HTR-8/SVneo (cell line): Measurements from ENCODE around the gene CDK11A.
"Not testable (repeated sequence)": the region's sequence is repeated elsewhere in the genome, so short reads cannot be mapped to it uniquely, and the experiment has no call there.

Experiments
- DNase-seq: peaks from one replicate; pipeline ENCODE4 v3.0.0; 2011; ENCODE audit warnings: low spot score, mixed read lengths; ENCODE audit not compliant: insufficient read length
- FAIRE-seq: peaks from 2 replicates; lab custom pipeline; 2011; peaks lifted over from hg19 to GRCh38; lab: Jason Lieb, UNC

CDK11A gene

GRCh38 chr1:1692324-1692713 is 31.8 kb downstream of the CDK11A start:
- not testable (repeated sequence) for FAIRE-seq, DNase-seq

GRCh38 chr1:1691443-1691842 is 32.7 kb downstream of the CDK11A start:
- FAIRE-seq, DNase-seq: not testable (repeated sequence)

GRCh38 chr1:1689526-1689925 is 34.6 kb downstream of the CDK11A start:
- FAIRE-seq: not testable (repeated sequence)

GRCh38 chr1:1687846-1688245 is 36.3 kb downstream of the CDK11A start:
- DNase-seq (no peak), FAIRE-seq (no peak)

More at GRCh38 chr1:1689526-1689925, 34.6 kb downstream of the CDK11A start:
- DNase-seq: not testable (repeated sequence)

- DNase-seq (no peak), FAIRE-seq (no peak)
These were observed 40.0 kb downstream of the CDK11A start for GRCh38 chr1:1684031-1684681.

GRCh38 chr1:1683104-1683905 is 40.9 kb downstream of the CDK11A start:
- no peak for DNase-seq
- FAIRE-seq: no peak

GRCh38 chr1:1680912-1681273 is 43.3 kb downstream of the CDK11A start:
- no peak for FAIRE-seq
- no peak for DNase-seq

GRCh38 chr1:1680031-1680911 is 43.9 kb downstream of the CDK11A start:
- DNase-seq (no peak), FAIRE-seq (no peak)

- DNase-seq (no peak), FAIRE-seq (no peak)
These were observed 45.4 kb downstream of the CDK11A start for GRCh38 chr1:1678581-1679380.

GRCh38 chr1:1677718-1678580 is 46.2 kb downstream of the CDK11A start:
- FAIRE-seq: no peak
- no peak for DNase-seq

- DNase-seq, FAIRE-seq: not testable (repeated sequence)
These were observed 48.1 kb downstream of the CDK11A start for GRCh38 chr1:1676087-1676486.

GRCh38 chr1:1675218-1675617 is 48.9 kb downstream of the CDK11A start:
- not testable (repeated sequence) for DNase-seq, FAIRE-seq

GRCh38 chr1:1674806-1675205 is 49.4 kb downstream of the CDK11A start:
- FAIRE-seq, DNase-seq: not testable (repeated sequence)

GRCh38 chr1:1672181-1672965 is 51.8 kb downstream of the CDK11A start:
- DNase-seq (no peak), FAIRE-seq (no peak)

- no peak for DNase-seq
These were observed 52.6 kb downstream of the CDK11A start for GRCh38 chr1:1671365-1672119.

GRCh38 chr1:1670866-1671265 is 53.3 kb downstream of the CDK11A start:
- DNase-seq: no peak
- FAIRE-seq: no peak

More at GRCh38 chr1:1671365-1672119, 52.6 kb downstream of the CDK11A start:
- FAIRE-seq: no peak
